Sigmoid colon (tissue), 7 donors: ENCODE data around the gene SLC22A3. TPM values are rescaled to one million over a fixed set of nuclear protein-coding genes. Genes with fewer than 3 reads are reported as not detected.

ENCODE experiments used
- DNase-seq: peaks from one replicate; pipeline ENCODE4 v3.0.0-alpha.2; 2019
- H3K27ac ChIP-seq, 4 donors: fragments of 200-600 bp; sonication (generic); one replicate each; pipeline ENCODE4 v1.5.1; 2016 to 2019; ENCODE audit warnings: mild to moderate bottlenecking in 1 of 4
- H3K27me3 ChIP-seq, 3 donors: fragments of 200-600 bp; sonication (generic); one replicate each; pipeline ENCODE4 v1.5.1; 2019; ENCODE audit warnings: mild to moderate bottlenecking in 1 of 3
- H3K36me3 ChIP-seq, 4 donors: fragments of 200-600 bp; sonication (generic); one replicate each; pipeline ENCODE4 v1.5.1; 2016 to 2019
- H3K4me1 ChIP-seq, 4 donors: fragments of 200-600 bp; sonication (generic); one replicate each; pipeline ENCODE4 v1.5.1; 2017 to 2019
- H3K4me3 ChIP-seq, 4 donors: fragments of 200-600 bp; sonication (generic); one replicate each; pipeline ENCODE4 v1.5.1; 2017 to 2019; ENCODE audit warnings: mild to moderate bottlenecking in 2 of 4, moderate library complexity in 1 of 4
- H3K9me3 ChIP-seq, 4 donors: fragments of 200-600 bp in 3 of 4; sonication (generic) in 3 of 4; one replicate each; pipeline versions ENCODE4 v1.5.1 to v1.6.1; 2013 to 2019
- CTCF ChIP-seq, 4 experiments: fragments of 450-650 bp in 3 of 4; fragments of 200-600 bp in 1 of 4; IDR thresholded peaks; one replicate each; pipeline ENCODE4 v1.5.1; 2016 to 2019; ENCODE audit warnings: antibody characterized with exemption in 4 of 4, mild to moderate bottlenecking in 3 of 4, moderate library complexity in 2 of 4
- EP300 ChIP-seq, 4 donors: sonication (generic); formaldehyde crosslinking; IDR thresholded peaks; one replicate each; pipeline ENCODE4 v1.6.1; 2017; ENCODE audit warnings: antibody characterized with exemption in 4 of 4
- POLR2A ChIP-seq, 2 donors: fragments of 450-650 bp; IDR thresholded peaks; one replicate each; pipeline ENCODE4 v1.6.1; 2016; ENCODE audit warnings: antibody characterized with exemption in 2 of 2, mild to moderate bottlenecking in 2 of 2, moderate library complexity in 2 of 2
- POLR2AphosphoS5 ChIP-seq, 4 donors: sonication (generic); formaldehyde crosslinking; IDR thresholded peaks; one replicate each; pipeline ENCODE4 v1.6.1; 2017; ENCODE audit warnings: antibody characterized with exemption in 4 of 4
- WGBS, 2 donors: extraction: QIAGEN DNeasy Blood & Tissue Kit; methylation state at CpG; one replicate each; pipeline ENCODE4 v1.1.7; 2013; 5-methylcytosine and 5-hydroxymethylcytosine counted together
- intact Hi-C: fragments of 100-400 bp; cut with DNase I; formaldehyde crosslinking; loops from one replicate; pipeline ENCODE4 v1.15.1; 2023
- polyA plus RNA-seq, 3 donors: library from polyadenylated mRNA; stranded (reverse); fragments of 200-250 nt; gene quantifications; one replicate each; pipeline ENCODE4 v1.2.3, GENCODE V29; 2013
- total RNA-seq, 4 donors: library from RNA; depleted of rRNA; stranded (reverse); fragments of >200 nt; gene quantifications; one replicate each; pipeline ENCODE4 v1.1.0, GENCODE V29; 2016
- donor health status: healthy with polysubstance abuse.
- donor health status: Bipolar disorder and iron deficiency.
- donor health status: healthy.

Gene SLC22A3
- total and polyA plus RNA-seq, 7 donors, result 0.23 to 26.3 (median 13.6) TPM

DNA sequence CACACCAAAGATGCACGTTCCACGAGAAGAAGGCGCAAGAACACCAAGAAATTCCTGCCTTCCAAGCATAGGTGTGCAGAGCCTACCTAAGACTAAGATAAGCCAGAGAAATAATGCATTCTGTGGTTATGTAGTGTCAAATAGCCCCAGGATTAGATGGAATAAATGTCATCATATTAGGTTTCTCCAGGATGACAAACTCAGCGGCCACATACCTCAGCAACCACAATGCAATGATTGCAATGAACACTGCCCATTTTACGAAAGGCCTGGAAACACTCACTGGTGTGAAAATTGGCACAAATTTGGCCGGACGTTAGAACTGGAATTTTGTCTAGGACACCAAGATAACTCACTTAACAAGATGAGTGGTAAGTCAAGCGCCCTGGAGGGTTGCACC, 129.7 kb downstream of the SLC22A3 start:
- Histone ChIP-seq H3K27me3 (no peaks in the 10 kb centered on the region), H3K4me3 (no peak overlapping the region), H3K27ac (no peak overlapping the region), H3K36me3 (no peaks in the 10 kb centered on the region), H3K9me3 (no peaks in the 10 kb centered on the region), H3K4me1 (no peaks in the 10 kb centered on the region)
- intact Hi-C loops, result no loop called here
- WGBS, 2 donors, result 92 to 93% methylated on average over 8 of the region's 8 CpGs
- TF ChIP-seq POLR2A (IDR thresholded peaks at IDR 0.05), result no peak
- TF ChIP-seq EP300 (IDR thresholded peaks at IDR 0.05), result no peak
- no peak for TF ChIP-seq CTCF (IDR thresholded peaks at IDR 0.05)
- TF ChIP-seq POLR2AphosphoS5 (IDR thresholded peaks at IDR 0.05), result no peak
- DNase-seq, result no peak

DNA sequence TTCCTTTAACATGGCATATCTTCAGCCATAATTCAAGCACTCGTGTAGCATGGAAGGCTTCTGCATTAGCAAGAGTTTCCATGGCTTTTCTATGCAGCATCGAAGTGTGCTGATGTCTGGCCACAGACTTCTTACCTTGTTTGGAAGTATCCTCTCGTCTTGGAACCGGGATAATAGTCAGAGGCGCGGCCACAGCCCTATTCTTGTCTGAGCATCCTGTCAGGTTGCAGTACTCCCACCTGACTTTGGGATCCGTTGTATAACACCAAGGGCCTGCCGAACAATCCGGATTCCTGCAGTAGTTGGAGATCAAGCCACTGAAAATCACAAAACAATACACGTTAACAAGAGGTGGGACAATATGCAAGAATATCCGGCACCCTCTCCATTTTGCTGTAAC, 138.9 kb downstream of the SLC22A3 start:
- H3K9me3 ChIP-seq, result no peaks in the 10 kb centered on the region
- TF ChIP-seq POLR2AphosphoS5 (IDR thresholded peaks at IDR 0.05) (no peak), EP300 (IDR thresholded peaks at IDR 0.05) (no peak), POLR2A (IDR thresholded peaks at IDR 0.05) (no peak), CTCF (IDR thresholded peaks at IDR 0.05) (no peak)
- no peaks in the 10 kb centered on the region for H3K36me3 ChIP-seq
- WGBS, 2 donors, result 92 to 95% methylated on average over 11 of the region's 11 CpGs
- no peak for DNase-seq
- no peak overlapping the region for H3K27ac ChIP-seq
- intact Hi-C loops, result no loop called here
- no peaks in the 10 kb centered on the region for H3K4me1 ChIP-seq
- H3K4me3 ChIP-seq, result no peak overlapping the region
- no peaks in the 10 kb centered on the region for H3K27me3 ChIP-seq

DNA sequence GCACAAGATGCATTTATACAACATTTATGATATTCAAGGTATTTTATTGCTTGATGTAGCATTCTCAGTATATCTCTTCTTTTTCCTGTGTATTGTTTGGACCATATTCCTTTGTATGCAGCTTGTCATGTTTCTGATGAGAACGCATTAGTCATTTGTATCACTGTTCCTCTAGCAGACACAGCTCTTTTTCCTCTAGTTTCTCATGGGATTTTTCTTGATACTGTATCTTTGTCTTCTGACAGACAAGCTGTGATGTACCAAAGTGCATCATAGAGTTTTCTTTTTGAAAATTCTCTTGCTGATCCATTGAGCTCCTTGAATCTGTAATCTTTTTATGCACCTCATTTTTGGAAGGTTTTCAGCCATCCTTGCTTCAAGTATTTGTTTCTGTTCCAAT, 140.9 kb downstream of the SLC22A3 start:
- no peak overlapping the region for H3K4me3 ChIP-seq
- no peaks in the 10 kb centered on the region for H3K27me3 ChIP-seq
- no peaks in the 10 kb centered on the region for H3K4me1 ChIP-seq
- no peak overlapping the region for H3K27ac ChIP-seq
- H3K36me3 ChIP-seq, result no peaks in the 10 kb centered on the region
- no peaks in the 10 kb centered on the region for H3K9me3 ChIP-seq
- DNase-seq, result no peak
- intact Hi-C loops, result no loop called here
- 96 to 100% methylated on average over 1 of the region's 1 CpG for WGBS, 2 donors
- TF ChIP-seq POLR2A (IDR thresholded peaks at IDR 0.05) (no peak), CTCF (IDR thresholded peaks at IDR 0.05) (no peak), POLR2AphosphoS5 (IDR thresholded peaks at IDR 0.05) (no peak), EP300 (IDR thresholded peaks at IDR 0.05) (no peak)

DNA sequence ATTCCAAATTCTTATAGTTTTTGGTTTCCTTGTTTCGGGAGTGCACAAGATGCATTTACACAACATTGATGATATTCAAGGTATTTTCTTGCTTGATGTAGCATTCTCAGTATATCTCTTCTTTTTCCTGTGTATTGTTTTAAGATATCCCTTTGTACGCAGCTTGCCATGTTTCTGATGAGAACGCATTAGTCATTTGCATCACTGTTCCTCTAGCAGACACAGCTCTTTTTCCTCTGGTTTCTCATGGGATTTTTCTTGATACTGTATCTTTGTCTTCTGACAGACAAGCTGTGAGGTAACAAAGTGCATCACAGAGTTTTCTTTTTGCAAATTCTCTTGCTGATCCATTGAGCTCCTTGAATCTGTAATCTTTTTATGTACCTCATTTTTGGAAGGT, 146.4 kb downstream of the SLC22A3 start:
- no peaks in the 10 kb centered on the region for H3K9me3 ChIP-seq
- H3K4me3 ChIP-seq, result no peak overlapping the region
- H3K27me3 ChIP-seq, result no peaks in the 10 kb centered on the region
- 96% methylated on average over 3 of the region's 3 CpGs for WGBS, 2 donors
- no peak overlapping the region for H3K27ac ChIP-seq
- no peaks in the 10 kb centered on the region for H3K4me1 ChIP-seq
- H3K36me3 ChIP-seq, result peaks cover 0 to under 1% (median 0%) of the 10 kb centered on the region in 4 donors
- intact Hi-C loops, result no loop called here
- TF ChIP-seq EP300 (IDR thresholded peaks at IDR 0.05) (no peak), POLR2A (IDR thresholded peaks at IDR 0.05) (no peak), CTCF (IDR thresholded peaks at IDR 0.05) (no peak), POLR2AphosphoS5 (IDR thresholded peaks at IDR 0.05) (no peak)
- no peak for DNase-seq

DNA sequence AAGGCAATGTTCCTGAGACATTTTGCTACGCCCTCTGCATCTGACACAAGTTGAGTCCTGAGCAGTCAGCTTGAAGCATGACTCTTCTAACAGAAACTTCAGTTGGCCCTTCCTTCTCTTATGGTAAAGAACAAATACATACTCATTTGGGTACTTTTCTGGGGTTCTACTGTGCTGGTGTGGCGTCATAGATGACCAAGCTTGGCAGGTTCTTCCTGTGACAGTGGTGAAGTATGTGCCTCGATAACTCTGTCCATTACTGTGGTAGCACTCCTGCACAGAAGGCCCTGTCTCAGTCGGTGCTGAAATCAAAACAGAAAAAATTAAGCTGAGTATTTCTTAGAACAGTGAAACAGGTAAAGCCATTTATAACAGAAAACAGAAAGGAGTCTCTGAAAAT, 152.5 kb downstream of the SLC22A3 start:
- DNase-seq, result no peak
- WGBS, 2 donors, result 91 to 92% methylated on average over 4 of the region's 4 CpGs
- peaks cover 0 to 5% (median 0%) of the 10 kb centered on the region in 4 donors for H3K36me3 ChIP-seq
- TF ChIP-seq CTCF (IDR thresholded peaks at IDR 0.05) (no peak), EP300 (IDR thresholded peaks at IDR 0.05) (no peak), POLR2A (IDR thresholded peaks at IDR 0.05) (no peak), POLR2AphosphoS5 (IDR thresholded peaks at IDR 0.05) (no peak)
- intact Hi-C loops, result no loop called here
- H3K4me1 ChIP-seq, result no peaks in the 10 kb centered on the region
- no peak overlapping the region for H3K27ac ChIP-seq
- no peak overlapping the region for H3K4me3 ChIP-seq
- H3K9me3 ChIP-seq, result peaks cover 3 to 9% (median 5%) of the 10 kb centered on the region in 4 donors
- no peaks in the 10 kb centered on the region for H3K27me3 ChIP-seq
